CD4-positive, alpha-beta T cell treated with Interleukin-6 for 4 hours (primary cell): ENCODE measurements around the gene F8A2.
A peak's percentile ranks its signal among the peaks of the same experiment; 100 is the strongest.
"Not testable (repeated sequence)": the region's sequence is repeated elsewhere in the genome, so short reads cannot be mapped to it uniquely, and the experiment has no call there.

Source experiments
- DNase-seq: peaks from one replicate; pipeline ENCODE4 v3.0.0-alpha.2; 2020; ENCODE audit warnings: mixed read lengths

The F8A2 gene

GRCh38 chrX:155381843-155382528 lies at the start of gene F8A2:
F8A2 (plus strand) TSS chrX:155382095; CDS start chrX:155382115, 20 bp downstream.
- not testable (repeated sequence) for DNase-seq

GRCh38 chrX:155333544-155334100 lies 48.3 kb upstream of the F8A2 start:
- DNase-seq, result no peak

- no peak for DNase-seq
These were observed 47.2 kb upstream of the F8A2 start, which contains the start of gene CLIC2 for GRCh38 chrX:155334486-155335336. CLIC2 (minus strand) TSS chrX:155334614; CDS start chrX:155334427, 187 bp downstream.

GRCh38 chrX:155335337-155335712 lies 46.6 kb upstream of the F8A2 start:
- DNase-seq, result not testable (repeated sequence)

GRCh38 chrX:155345689-155346088 lies 36.2 kb upstream of the F8A2 start:
- not testable (repeated sequence) for DNase-seq

GRCh38 chrX:155349448-155349847 lies 32.4 kb upstream of the F8A2 start:
- not testable (repeated sequence) for DNase-seq

- DNase-seq, result not testable (repeated sequence)
These were observed 18.2 kb upstream of the F8A2 start for GRCh38 chrX:155363712-155364111.

GRCh38 chrX:155373777-155374458 lies 8.0 kb upstream of the F8A2 start:
- DNase-seq, result not testable (repeated sequence)

GRCh38 chrX:155379802-155380201 lies 2.1 kb upstream of the F8A2 start:
- DNase-seq, result not testable (repeated sequence)

- DNase-seq, result not testable (repeated sequence)
These were observed 653 bp downstream of the F8A2 start for GRCh38 chrX:155382529-155382967.

GRCh38 chrX:155389634-155390033 lies 7.7 kb downstream of the F8A2 start:
- DNase-seq, result no peak

GRCh38 chrX:155394747-155395276 lies 12.9 kb downstream of the F8A2 start:
- DNase-seq, result peak; percentile 17

- no peak for DNase-seq
These were observed 24.5 kb downstream of the F8A2 start for GRCh38 chrX:155406429-155406828.

- no peak for DNase-seq
These were observed 35.9 kb downstream of the F8A2 start for GRCh38 chrX:155417769-155418168.
